ENCODE data around the gene TP53TG5. TPM values are rescaled to one million over a fixed set of nuclear protein-coding genes. Genes with fewer than 3 reads are reported as not detected.

The TP53TG5 gene
- total RNA-seq, 1 donor from 2014 or later, result 0.80 TPM

DNA sequence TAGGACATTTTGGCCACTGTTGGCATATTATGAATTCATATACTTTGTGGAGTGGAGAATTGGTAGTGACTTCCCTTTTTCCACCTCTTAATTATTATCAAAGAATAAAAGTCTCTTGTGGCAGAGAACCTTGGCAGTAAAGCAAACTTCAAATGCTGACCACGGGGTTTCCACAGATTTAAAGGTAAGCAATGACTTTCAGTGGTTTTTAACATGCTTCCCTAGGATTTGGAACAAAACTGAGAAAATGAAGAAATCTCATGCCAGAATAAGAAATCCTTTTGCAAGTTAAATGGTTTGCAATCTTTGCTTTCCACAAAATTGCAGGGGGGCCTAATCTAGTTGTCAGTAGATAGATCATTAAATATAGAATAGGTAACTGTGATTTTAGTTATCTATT lies 27.9 kb downstream of the TP53TG5 start:
- Histone ChIP-seq H3K9me3 (replicated peaks) (no peaks in the 10 kb centered on the region), H3K4me1 (peaks cover 53% of the 10 kb centered on the region), H3K27me3 (ENCODE audit: low read depth) (no peaks in the 10 kb centered on the region), H3K36me3 (no peaks in the 10 kb centered on the region), H3K27ac (replicated peaks) (no peak overlapping the region), H3K4me3 (no peak overlapping the region)
- intact Hi-C loops (cut with micrococcal nuclease), result no loop called here
- no peak for DNase-seq
- TF ChIP-seq, protein P1, sequence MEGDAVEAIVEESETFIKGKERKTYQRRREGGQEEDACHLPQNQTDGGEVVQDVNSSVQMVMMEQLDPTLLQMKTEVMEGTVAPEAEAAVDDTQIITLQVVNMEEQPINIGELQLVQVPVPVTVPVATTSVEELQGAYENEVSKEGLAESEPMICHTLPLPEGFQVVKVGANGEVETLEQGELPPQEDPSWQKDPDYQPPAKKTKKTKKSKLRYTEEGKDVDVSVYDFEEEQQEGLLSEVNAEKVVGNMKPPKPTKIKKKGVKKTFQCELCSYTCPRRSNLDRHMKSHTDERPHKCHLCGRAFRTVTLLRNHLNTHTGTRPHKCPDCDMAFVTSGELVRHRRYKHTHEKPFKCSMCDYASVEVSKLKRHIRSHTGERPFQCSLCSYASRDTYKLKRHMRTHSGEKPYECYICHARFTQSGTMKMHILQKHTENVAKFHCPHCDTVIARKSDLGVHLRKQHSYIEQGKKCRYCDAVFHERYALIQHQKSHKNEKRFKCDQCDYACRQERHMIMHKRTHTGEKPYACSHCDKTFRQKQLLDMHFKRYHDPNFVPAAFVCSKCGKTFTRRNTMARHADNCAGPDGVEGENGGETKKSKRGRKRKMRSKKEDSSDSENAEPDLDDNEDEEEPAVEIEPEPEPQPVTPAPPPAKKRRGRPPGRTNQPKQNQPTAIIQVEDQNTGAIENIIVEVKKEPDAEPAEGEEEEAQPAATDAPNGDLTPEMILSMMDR (IDR thresholded peaks at IDR 0.05; ENCODE audit: borderline replicate concordance), result no peak

DNA sequence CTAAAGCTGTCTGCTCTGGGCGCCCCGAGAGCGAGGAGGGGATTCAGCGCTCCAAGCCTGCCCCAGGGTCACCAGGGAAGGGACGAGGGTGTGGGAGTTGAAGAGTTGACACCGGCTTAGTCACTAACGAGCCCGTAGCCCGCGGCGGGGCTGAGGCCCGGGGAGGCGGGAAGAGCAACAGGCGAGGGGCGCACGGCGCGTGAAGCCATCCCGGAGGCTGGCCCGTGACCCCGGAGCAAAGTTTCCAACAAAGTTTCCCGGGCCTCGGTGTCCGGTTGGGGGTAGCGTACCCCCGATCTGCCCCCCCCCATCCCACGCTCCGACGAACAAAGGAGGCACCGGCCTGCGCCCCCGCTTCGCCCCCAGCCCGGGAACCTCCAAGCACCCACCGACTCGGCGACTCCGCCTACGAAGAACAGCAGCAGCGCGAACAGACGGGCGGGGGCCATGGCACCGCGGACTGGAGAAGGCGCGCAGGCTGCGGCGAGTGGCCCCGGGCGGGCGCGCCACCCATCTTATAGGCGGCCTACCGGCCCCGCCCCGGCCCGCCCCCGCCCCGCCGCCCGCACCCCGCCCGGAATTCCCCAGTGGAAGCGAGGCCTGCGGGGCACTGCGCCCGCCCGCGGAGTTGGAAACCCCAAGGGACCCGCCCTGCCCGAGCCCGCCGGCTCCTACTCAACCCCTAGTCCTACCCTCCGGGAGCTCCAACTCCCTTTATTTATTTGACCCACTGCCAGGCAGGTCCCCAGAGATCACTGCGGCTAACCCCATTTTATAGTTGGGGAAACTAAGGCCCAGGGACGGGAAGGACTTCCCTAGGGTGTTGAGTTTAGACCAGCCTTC lies 30.0 kb downstream of the TP53TG5 start, which contains the start of gene SDC4:
Gene SDC4 (minus strand): TSS at position 489 of the 843 bp plus-strand sequence. CDS start 40 bp downstream, at position 449.
- H3K4me1 ChIP-seq, result peaks cover 55% of the 10 kb centered on the region

DNA sequence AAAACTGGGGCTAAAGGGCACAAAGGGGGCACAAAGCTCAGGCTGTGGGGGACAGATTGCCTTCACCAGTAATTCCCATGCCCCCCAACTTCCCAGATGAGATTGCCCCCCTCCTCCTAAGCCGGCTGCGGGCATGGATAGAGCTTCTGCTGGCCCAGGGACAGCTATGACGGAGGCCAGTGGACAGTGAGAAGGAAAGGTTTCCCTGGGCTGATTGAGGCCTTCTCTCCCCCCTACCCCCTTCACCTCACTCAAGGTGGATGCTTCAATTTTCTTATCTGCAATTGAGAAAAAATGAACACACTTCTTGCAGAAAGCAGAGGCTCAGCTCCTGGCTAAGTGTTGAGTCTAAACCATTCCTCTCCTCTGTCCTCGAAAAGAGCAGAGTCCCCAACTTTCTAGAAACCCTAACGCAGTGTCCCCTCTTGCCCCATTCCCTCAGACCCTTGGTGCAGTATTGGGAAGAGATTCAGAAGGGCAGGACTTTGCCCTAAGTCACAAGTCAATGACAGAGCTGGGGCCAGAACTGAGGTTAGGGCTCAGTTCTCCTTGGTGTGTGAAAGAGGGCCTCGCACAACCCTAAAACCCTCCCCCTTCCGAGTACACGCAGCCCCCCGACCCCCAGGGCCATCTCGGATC lies 30.7 kb downstream of the TP53TG5 start:
- intact Hi-C loops (cut with micrococcal nuclease), result no loop called here
- DNase-seq, result no peak
- TF ChIP-seq, protein P1 (IDR thresholded peaks at IDR 0.05; ENCODE audit: borderline replicate concordance), result no peak
- no peaks in the 10 kb centered on the region for H3K9me3 ChIP-seq (replicated peaks)
- H3K27me3 ChIP-seq (ENCODE audit: low read depth), result no peaks in the 10 kb centered on the region
- no peaks in the 10 kb centered on the region for H3K36me3 ChIP-seq
- peak overlapping the region; percentile 85 for H3K4me3 ChIP-seq
- H3K27ac ChIP-seq (replicated peaks), result peak overlapping the region; percentile 94
- H3K4me1 ChIP-seq, result peaks cover 62% of the 10 kb centered on the region

More for the DNA sequence above, 30.0 kb downstream of the TP53TG5 start, which contains the start of gene SDC4:
- H3K4me3 ChIP-seq, result peak within 1 kb of the TSS; percentile 85
- DNase-seq, result peak; percentile 70
- TF ChIP-seq, protein P1 (IDR thresholded peaks at IDR 0.05; ENCODE audit: borderline replicate concordance), result no peak
- H3K27me3 ChIP-seq (ENCODE audit: low read depth), result no peaks in the 10 kb centered on the region
- intact Hi-C loops (cut with micrococcal nuclease), result no loop called here
- peak within 1 kb of the TSS; percentile 94 for H3K27ac ChIP-seq (replicated peaks)
- no peaks in the 10 kb centered on the region for H3K36me3 ChIP-seq
- H3K9me3 ChIP-seq (replicated peaks), result no peaks in the 10 kb centered on the region

DNA sequence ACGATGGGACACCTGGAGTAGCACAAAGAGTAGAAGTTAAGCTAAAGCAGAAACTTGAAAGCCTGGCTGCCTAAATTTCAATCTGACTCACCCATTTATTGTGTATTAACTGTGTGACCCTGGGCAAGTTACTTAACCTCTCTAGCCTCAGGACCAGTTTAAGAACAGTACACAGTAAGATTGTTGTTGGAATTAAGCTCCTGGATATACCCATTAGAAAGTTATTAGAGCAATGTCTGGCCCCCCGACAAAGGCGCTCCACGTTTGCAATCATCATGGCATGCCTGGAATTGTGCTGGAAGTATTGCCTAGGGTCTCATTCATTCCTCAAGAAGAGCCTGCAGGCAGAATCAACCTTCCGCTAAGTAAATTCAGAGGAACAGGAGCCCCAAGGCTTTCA lies 31.3 kb downstream of the TP53TG5 start:
- H3K9me3 ChIP-seq (replicated peaks), result no peaks in the 10 kb centered on the region
- intact Hi-C loops (cut with micrococcal nuclease), result no loop called here
- peak overlapping the region; percentile 85 for H3K4me3 ChIP-seq
- TF ChIP-seq, protein P1 (IDR thresholded peaks at IDR 0.05; ENCODE audit: borderline replicate concordance), result no peak
- H3K27me3 ChIP-seq (ENCODE audit: low read depth), result no peaks in the 10 kb centered on the region
- no peaks in the 10 kb centered on the region for H3K36me3 ChIP-seq
- DNase-seq, result no peak
- peaks cover 68% of the 10 kb centered on the region for H3K4me1 ChIP-seq
- H3K27ac ChIP-seq (replicated peaks), result peak overlapping the region; percentile 94

DNA sequence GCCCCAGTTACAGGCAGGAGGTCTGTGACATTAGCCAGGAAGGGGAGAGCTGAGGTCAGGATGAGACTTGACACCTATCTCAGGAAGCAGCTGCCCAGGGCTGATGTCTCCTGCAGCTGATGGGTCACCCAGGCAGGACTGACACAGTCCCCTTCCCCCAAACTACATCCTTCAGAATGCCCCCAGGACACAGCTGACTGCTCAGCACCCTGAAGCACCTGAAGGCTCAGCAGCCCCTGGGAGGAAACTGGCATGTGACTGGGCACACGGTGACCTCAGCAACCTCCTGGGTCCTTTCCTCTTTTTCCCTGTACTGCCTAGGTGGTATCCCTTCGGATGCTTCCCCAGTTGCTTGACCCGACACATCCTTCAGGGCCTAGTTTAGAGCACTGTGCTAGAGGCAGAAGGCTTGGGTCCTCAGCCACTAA lies 31.8 kb downstream of the TP53TG5 start:
- no peaks in the 10 kb centered on the region for H3K27me3 ChIP-seq (ENCODE audit: low read depth)
- no peak for DNase-seq
- H3K4me3 ChIP-seq, result peak overlapping the region; percentile 85
- TF ChIP-seq, protein P1 (IDR thresholded peaks at IDR 0.05; ENCODE audit: borderline replicate concordance), result no peak
- H3K27ac ChIP-seq (replicated peaks), result peak overlapping the region; percentile 94
- no peaks in the 10 kb centered on the region for H3K36me3 ChIP-seq
- intact Hi-C loops (cut with micrococcal nuclease), result no loop called here
- no peaks in the 10 kb centered on the region for H3K9me3 ChIP-seq (replicated peaks)
- peaks cover 73% of the 10 kb centered on the region for H3K4me1 ChIP-seq

All from left ventricle myocardium inferior (tissue), 1 donor.